ENCODE results near the gene SKI.

DNA sequence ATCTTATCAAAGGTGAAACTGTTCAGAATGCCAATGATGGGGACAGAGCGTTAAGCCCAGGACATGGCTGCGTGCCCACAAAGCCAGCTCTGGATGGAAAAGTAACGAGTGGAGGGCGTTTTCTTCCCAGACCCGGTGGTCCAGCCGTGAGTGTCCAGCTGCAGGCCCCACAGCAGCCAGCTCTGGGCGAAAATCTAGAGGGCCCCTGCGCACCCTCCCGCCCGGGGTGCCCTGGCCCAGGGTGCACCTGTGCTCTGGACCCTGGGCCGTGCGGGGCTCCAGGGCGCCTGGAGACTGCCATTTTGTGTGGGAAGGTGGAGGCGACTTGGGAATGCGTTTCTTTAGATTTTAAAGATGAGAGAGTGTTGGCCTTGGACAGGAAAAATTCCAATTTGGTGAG lies 58.8 kb downstream of the SKI start:
- TF ChIP-seq, protein P1, sequence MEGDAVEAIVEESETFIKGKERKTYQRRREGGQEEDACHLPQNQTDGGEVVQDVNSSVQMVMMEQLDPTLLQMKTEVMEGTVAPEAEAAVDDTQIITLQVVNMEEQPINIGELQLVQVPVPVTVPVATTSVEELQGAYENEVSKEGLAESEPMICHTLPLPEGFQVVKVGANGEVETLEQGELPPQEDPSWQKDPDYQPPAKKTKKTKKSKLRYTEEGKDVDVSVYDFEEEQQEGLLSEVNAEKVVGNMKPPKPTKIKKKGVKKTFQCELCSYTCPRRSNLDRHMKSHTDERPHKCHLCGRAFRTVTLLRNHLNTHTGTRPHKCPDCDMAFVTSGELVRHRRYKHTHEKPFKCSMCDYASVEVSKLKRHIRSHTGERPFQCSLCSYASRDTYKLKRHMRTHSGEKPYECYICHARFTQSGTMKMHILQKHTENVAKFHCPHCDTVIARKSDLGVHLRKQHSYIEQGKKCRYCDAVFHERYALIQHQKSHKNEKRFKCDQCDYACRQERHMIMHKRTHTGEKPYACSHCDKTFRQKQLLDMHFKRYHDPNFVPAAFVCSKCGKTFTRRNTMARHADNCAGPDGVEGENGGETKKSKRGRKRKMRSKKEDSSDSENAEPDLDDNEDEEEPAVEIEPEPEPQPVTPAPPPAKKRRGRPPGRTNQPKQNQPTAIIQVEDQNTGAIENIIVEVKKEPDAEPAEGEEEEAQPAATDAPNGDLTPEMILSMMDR (IDR thresholded peaks at IDR 0.05), result no peak
- no peak for TF ChIP-seq POLR2A (IDR thresholded peaks at IDR 0.05)
